SK-N-DZ (cell line): ENCODE data around the gene ZHX3.
A peak's percentile ranks its signal among the peaks of the same experiment; 100 is the strongest.

Source experiments
- DNase-seq: peaks from one replicate; pipeline ENCODE4 v3.0.0-alpha.2; 2015; ENCODE audit warnings: low spot score

ZHX3 gene

DNA sequence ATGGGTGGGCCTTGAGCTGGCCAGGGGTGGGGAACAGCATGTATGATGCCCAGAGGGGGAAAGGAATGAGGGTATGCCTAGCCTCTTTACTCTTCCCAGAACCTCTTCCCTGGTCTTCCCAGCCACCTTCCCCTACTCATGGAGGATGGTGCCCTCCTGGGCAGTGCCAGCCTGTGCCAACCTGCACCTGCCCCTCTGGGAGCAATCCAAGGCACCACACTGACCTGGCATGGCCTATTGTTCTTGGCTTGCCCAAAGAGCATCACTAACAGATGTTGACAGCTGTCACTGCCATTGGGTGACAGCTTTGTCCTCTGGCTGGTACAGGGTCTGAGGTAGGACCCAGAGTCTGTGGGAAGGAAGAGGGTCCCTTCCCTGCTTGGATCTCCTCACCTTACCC lies 36.0 kb upstream of the ZHX3 start:
- DNase-seq: no peak

DNA sequence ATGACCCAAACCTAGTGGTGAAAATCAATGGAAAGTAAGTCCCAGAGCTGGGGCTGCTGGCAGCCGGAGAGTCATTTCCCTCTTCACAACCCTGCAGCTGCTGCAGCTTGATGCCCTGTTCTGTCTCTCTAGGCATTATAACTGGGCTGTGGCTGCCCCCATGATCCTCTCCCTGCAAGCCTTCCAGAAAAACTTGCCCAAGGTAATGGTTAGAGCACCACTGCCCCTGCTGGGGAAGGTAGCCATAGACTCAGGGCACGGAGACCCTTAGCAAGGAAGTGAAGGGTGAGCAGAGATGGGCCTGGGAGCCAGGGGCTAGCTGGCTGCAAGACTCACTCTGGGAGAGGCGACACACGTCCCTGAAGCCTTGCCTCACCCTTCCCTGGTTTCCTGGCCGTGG lies 35.1 kb upstream of the ZHX3 start:
- DNase-seq: no peak

DNA sequence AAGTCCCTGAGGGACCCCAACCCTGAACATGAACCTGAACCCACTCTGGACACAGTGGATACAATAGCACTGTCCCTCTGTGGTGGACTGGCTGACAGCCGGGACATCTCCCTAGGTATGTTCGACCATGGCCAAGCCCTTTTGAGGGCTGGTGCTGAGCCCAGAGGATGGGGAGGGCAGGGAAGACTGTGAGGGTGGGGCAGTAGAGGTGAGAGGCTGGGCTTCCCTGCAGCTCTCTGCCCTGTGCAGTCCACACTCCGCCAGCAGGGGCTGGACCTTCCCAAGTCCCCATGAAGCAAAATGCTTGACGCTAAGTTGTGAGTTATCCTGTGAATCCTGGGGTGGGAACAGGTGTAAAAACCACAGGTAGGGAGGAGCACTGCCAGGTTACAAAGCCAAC lies 34.6 kb upstream of the ZHX3 start:
- DNase-seq: no peak

DNA sequence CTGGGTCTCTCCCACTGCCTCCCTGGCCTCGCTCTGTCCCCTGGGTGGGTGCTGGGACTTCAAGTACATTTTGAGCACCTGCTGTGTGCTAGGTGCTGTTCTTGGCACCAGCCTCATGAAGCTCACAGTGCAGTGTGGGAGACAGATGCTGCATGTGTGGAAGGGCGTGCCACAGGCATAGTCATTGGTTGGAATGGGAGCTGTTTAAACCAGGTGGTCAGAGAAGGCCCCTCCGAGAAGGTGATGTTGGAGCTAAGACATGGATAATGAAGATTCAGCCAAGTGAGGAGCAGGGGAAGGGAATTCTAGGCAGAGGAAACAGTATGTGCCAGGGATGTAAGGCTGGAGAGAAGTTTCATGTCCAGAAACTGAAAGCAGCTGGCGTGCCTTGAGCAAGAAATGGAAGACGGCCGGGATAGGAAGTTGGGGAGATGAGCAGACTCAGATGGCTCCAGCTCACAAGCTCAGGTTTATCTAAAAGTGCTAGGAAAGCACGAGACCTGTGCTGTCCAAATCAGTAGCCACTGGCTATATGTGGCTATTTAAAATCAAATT lies 33.0 kb upstream of the ZHX3 start:
- no peak for DNase-seq

DNA sequence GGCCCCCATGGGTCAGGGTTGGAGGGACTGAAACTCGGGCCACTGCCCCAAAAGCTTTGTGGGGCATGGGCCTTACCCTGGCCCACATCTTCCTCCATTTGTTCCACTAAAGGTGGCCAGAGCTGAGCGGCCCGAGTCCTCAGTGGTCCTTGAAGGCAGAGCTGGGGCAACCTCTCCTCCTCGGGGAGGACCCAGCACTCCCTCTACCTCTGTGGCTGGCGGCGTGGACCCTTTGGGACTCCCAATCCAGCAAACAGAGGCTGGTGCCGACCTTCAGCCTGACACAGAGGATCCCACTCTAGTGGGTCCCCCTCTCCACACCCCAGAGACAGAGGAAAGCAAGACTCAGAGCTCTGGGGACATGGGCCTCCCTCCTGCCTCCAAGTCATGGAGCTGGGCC lies 32.4 kb upstream of the ZHX3 start:
- DNase-seq: no peak

DNA sequence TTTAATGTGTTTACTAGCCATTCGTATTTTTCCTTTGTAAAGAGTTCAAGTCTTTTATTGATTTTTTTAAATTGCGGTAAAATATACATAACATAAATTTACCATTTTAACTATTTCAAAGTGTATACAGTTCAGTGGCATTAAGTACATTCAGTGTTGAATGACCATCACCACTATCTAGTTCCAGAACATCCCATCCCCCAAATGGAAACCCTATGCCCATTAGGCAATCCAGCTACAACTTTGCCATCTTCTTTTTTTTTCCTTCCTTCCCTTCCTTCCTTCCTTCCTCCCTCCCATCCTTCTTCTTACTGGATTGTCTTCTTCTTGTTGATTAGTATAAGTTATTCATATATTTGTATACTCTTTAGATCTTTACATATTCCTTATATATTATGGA lies 31.7 kb upstream of the ZHX3 start:
- no peak for DNase-seq

DNA sequence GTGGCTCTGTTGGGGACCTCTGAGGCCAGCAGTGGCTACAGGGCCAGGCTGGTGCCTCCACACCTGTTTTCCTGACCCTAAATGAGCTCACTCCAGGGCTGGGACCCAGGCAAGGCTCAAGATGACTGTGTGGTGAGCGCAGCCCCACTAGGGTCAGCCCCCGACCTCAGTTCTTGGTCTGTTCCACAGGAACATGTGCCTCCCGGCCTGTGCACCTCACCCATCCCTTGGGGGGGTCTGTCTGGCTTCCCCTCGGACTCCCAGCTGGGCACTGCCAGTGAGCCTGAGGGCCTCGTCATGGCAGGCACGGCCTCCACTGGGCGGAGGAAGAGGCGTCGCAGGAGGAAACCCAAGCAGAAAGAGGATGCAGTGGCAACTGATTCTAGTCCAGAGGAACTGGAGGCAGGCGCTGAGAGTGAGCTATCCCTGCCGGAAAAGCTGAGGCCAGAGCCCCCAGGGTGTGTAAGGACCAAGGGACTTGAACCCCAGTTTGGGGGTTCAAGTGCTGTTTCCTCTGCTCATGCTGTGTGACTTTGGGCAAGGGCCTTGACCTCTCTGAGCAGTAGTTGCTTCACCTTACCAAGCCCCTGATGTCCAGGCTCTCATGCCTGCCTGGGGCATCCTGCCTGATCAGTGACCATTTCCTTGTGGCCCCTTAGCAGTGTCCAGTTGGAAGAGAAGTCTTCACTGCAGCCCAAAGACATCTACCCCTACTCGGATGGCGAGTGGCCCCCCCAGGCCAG lies 31.1 kb upstream of the ZHX3 start:
- DNase-seq: no peak

DNA sequence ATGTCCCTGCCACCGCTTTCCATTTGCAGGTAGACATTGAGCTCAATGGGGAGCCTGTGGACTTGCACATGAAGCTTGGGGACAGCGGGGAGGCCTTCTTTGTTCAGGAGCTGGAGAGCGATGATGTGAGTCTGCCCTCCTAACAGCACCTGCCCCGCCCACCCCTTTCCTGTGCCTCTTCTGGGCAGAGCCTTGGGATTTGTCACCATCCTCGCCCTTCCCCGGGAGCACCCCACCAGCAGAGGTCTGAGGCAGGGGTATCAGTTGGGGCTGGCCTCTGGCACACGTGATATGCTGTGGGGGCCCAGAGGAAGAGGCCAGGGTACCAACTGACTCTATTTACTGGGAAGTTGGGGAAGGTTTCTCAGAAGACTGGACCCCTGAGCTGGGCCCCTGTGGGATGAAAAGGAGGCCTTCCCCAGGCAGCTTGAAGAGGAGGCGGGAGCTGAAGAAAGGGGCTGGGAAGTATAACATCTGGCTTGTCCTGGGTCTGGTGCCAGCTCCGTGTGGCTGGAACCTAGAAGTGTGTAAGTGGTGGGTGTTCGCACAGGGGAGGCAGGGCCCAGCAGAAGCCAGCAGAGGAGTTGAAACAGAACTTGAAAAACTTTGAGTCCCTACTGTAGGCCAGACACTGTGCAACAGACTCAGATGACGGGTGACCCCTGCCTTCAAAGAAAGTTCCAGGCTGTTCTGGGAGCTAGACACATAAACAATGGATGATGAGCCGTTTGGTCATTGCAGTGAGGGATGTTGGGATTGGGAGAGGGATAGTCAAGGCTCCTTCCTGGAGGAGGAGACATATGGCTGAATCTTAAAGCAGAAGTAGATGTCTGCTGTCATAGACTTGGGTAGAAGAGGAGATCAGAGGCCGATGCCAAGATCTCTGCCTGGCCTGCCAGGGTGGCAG lies 30.2 kb upstream of the ZHX3 start:
- DNase-seq: no peak

DNA sequence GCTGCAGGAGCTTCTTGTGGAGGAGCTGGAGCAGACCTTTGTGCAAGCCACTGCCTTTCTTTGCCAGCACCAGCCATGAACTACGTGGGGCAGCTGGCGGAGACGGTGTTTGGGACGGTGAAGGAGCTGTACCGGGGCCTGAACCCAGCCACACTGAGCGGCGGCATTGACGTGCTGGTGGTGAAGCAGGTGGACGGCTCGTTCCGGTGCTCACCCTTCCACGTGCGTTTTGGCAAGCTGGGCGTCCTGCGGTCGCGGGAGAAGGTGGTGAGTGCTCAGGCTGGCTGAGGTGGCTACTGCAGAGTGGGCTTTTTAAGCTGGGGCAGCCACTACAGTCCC lies 28.2 kb upstream of the ZHX3 start:
- no peak for DNase-seq

DNA sequence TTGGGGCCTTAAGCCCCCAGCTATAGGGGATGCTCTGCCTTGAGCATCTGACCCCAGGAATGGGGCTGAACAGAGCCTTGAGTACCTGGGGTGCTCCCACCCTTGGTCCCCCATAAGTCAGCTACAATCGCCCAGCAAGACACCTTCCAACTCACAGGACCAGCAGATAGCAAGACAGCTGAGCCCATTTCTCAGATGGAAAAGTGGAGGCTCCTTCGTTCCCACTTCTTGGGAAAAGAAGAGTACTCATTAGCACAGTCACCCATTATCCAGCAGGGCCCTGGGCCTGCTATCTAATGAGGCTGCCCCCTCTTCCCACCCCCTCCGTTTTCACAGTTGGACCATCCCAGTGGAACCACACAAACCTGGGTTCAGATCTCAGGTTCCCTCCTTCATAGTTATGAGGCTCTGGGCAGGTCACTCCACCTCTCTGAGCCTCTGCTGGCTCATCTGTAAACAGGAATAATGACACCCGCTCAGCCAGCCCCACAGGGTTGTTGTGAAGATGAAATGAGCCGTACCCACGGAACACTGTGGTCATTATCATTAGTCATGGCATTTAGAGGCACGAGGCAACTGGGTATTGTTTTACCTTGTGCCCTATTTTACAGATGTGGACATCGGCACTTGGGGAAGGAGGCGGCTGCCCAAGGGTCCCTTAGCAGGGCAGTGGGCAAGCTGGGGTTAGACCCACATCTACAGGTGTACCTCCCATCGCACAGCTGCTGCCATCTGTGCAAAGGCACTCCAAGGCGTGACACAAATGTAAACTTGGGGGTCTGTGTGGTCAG lies 27.6 kb upstream of the ZHX3 start:
- DNase-seq: no peak

DNA sequence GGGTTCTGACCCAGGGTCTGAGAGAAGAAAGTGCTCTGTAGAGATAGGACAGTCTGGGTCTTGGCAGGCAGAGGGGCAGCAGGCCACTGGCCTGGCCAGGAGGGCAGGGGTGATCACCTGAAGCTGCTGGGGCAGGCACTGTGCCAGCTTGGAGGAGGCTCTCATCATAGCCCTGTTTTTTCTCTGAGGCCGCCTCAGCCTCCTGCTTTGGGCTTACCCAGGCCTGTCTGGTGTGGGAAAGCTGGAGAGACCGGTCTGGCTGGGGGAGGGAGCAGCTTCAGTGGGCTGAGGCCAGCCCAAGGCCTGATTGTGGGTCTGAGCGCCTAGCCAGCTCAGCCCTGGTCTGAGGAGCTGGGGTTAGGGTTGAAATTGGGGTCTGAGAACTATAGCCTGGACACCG lies 26.9 kb upstream of the ZHX3 start:
- DNase-seq: no peak

DNA sequence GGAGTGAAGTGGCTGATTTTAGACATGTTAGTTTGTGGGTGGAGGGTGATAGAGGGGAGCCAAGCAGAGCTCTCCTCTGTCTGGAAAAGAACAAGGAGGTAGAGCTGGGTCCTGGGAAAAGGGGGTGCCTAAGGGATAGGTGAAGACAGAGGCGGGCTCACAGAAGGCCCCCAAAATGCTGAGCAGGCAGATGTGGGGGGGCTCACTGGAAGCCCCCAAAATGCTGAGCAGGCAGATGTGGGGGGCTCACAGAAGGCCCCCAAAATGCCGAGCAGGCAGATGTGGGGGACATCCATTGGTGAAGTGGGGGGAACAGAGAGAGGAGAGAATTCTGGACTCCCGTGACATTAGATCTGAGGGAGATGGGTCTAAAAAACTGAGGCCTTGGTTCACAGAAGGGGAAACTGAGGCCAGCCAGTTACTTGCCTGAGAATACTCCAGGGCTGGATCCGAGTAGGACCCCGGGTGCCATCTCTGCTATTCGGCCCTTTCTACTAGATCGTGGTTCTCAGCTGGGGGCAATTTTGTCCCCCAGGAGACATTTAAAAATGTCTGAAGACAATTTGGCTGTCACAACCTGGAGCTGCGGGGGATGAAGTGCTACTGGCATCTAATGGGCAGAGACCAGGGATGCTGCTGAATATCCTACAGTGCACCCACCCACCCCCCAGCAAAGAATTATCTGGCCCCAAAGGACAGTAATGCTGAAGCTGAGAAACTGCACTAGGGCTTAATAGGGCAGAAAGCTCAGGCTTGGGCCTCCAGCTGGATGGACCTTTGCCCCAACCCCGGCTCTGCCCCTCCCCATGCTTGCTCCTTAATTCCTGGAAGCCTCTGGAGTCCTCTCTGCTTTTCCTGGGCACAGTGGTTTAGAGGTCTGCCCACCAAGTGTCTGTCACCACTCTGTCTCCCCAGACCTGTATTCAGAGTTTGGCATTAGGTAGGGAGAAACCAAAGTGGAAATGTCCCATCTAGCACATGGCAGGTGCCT lies 25.2 kb upstream of the ZHX3 start:
- no peak for DNase-seq

DNA sequence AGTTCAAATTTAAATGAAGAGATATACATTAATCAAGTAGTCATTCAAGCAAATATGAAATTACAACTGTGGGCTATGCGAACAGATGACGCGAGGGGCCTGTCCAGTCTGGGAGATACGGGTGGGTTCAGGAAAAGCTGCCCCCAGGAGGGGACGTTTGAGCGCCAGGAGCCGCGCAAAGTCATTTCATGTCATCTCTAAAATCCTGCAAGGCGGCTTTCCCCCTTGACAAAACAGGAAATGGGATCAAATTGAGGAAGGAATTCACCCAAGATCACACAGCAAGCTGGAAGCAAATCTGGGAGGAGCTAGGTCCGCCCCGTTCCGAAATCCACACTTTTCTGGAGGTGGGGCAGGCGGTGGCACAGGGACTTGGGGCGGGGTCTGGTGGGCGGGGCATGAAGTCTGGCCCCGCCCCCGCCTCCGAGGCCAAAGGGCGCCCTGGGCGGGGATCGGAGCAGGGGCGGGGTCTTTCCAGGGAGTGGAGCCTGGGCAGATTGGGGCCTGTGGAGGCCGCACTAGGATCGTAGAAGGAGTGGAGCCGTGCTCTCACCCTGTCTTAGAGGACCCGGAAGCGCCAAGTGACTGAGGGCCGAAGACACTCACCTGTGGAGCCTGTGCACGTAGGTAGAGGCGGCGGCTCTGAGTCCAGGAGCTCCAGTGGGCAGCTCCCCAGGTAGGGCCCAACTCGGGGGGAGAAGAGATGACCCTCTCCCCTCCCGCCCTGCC lies 23.0 kb upstream of the ZHX3 start, which contains the start of gene LPIN3:
TSS of gene LPIN3 (plus strand) at position 495 of the 729 bp plus-strand sequence. CDS start 4,983 bp downstream, outside the sequence.
- DNase-seq: peak; percentile 93

DNA sequence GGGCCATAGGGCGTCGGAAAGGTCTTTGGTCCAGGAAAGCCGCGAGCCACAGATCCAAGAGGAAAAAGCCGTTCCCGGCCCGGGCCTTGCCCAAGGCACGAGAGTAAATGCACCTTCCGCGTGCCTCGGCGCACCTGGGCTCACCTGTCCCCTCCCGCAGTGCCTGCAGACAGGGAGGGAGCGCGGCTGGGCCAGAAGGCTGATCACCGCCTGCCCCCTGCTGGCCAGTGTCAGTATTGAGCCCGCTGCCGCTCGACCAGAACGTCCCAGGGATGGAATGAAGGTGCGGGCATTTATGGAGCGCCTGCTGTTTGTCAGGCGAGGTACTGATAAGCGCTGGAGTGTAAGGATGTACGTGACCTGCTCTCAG lies 22.4 kb upstream of the ZHX3 start:
- DNase-seq: peak; percentile 77

DNA sequence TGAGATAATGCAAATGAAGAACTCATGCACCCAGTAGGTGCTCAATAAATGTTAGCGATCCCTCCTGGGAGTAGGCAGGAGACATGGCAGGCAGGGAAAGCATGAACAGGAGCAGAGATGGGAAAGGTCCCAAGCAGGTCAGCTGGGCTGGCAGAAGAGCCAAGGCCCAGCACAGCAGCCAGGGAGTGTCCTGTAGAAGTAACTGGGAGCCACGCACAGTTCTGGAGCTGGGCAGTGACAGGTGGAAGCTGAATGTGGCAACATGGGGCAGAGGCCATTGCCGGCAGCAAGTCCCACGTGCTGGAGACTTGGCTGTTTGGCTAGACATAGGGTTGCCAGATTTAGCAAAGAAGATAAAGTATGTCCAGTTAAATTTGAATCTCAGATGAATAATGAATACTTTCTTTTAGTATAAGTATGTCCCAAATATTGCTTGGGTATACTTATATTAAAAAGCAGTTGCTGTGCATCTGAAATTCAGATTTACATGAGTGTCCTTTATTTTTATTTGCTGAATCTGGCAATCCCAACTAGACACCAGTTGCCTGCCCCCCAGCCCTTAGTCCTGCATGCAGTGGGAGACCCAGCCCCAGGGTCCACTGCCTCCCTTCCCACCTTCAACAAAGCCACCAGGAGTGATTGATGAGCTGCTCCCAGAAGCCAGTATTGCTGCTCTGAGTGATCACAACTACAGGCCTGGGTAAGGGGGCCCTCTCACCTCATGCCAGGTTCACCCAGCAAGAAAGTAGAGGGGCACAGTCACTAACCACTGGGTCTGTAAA lies 19.4 kb upstream of the ZHX3 start:
- no peak for DNase-seq

DNA sequence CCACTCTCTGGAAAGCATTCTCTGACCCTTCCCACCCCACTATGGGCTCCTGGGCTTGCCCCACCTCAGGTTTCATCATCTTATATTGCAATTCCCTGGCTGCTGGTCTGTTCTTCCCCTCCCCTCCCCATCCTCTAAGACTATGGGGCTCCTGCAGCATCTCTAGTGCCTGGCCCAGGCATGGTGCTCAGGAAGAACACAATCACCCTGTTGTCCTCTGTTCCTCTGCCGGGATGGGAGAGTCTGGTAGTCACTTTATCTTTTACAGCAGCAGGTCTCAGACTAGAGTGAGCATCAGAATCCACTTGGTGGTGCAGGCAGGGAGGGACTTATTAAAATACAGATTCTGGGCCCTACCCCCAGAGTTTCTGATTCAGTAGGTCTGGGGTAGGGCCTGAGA lies 18.1 kb upstream of the ZHX3 start:
- peak; percentile 12 for DNase-seq

DNA sequence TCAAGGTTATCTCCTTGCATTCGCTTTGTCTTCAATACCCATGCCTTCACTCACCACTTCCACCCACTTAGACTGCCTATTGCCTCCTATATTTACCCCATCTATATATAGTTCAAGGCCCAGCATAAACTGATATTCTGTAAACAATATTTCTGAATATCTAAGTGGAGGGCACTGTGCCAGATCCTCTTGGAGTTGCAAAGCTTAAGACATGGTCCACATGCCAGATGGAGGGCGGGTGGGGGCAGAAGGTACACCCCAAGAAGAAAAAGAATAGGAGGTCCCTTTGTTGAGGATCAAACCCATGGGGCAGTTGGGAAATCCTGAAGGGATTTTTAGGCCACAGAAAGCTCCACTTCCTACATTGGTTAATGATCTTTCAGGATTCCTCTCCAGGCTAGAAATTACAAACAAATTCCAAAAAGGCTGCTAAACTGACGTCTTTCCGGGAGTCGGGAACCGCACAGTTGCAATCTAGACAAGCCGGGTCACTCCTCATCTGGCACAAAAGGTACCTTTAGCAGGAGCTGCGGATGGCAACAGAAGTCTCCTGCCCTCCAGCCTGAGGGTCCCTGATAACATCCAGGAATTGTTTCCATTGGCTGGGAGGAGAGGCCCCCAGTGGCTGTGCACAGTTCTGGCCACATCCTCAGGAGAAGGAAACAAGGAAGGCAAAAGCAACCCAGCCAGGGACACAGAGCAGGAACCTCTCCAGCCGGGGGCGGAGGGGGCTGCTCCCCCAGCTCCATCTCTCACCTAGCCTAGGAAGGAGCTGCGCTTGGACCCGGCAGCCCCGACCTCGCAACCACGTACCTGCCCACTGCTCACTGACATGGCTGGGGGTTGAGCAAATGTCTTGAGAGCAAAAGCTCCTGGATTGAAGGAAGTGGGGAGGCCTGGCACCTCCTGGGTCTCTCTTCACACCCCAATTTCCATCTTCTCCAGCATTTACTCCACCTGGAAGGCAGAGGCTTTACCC lies 17.2 kb upstream of the ZHX3 start:
- peak; percentile 14 for DNase-seq

DNA sequence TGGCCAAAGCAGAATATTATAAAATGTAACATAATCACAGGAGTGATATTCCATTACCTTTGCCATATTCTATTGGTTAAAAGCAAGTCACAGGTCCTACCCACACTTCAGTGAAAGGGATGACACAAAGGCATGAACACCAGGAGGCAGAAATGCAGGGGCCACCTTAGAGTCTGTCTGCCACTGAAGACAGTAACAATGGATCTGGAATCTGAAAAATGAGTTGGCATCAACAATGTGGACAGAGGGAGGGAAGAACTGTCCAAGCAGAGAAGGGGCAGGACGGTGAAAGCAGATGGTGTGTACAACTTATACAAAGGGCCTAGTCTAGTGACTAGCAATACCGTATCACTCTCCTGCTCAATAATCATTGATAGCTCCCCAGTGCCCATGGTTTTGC lies 16.5 kb upstream of the ZHX3 start:
- DNase-seq: no peak
